MM.1S (cell line): ENCODE measurements around the gene ABTB2.

Experiments
- DNase-seq: peaks from one replicate; pipeline ENCODE4 v3.0.0-alpha.2; 2015
- H2AFZ ChIP-seq: fragments of 300-600 bp; sonication (generic); 2 replicates; pipeline ENCODE4 v1.6.0; 2016; ENCODE audit warnings: antibody characterized with exemption, low read length
- H3F3A ChIP-seq: fragments of 300-600 bp; sonication (generic); 2 replicates; pipeline ENCODE4 v1.6.1; 2016; ENCODE audit warnings: mild to moderate bottlenecking, antibody characterized with exemption, low read length, moderate library complexity, mixed read lengths; ENCODE audit not compliant: insufficient read depth
- H3K27ac ChIP-seq: fragments of 300-600 bp; sonication (generic); 2 replicates; pipeline ENCODE4 v1.5.1; 2016; ENCODE audit warnings: mild to moderate bottlenecking, low read length
- H3K27me3 ChIP-seq: fragments of 300-600 bp; sonication (generic); replicated peaks from 2 replicates; pipeline ENCODE4 v1.6.0; 2016; ENCODE audit warnings: low read length; ENCODE audit not compliant: insufficient read depth
- H3K36me3 ChIP-seq: fragments of 300-600 bp; sonication (generic); replicated peaks from 2 replicates; pipeline ENCODE4 v1.6.1; 2016; ENCODE audit warnings: mild to moderate bottlenecking, low read length, mixed read lengths; ENCODE audit not compliant: insufficient read depth
- H3K4me1 ChIP-seq: fragments of 300-600 bp; sonication (generic); 2 replicates; pipeline ENCODE4 v1.6.1; 2016; ENCODE audit warnings: low read length, mixed read lengths
- H3K4me2 ChIP-seq: fragments of 300-600 bp; sonication (generic); 2 replicates; pipeline ENCODE4 v1.6.0; 2016; ENCODE audit warnings: low read depth, low read length
- H3K4me3 ChIP-seq: fragments of 300-600 bp; sonication (generic); 2 replicates; pipeline ENCODE4 v1.5.1; 2016; ENCODE audit warnings: low read length, mixed read lengths
- H3K79me2 ChIP-seq: fragments of 300-600 bp; sonication (generic); 2 replicates; pipeline ENCODE4 v1.6.1; 2016; ENCODE audit warnings: mixed run types, low read length, mixed read lengths
- H3K9ac ChIP-seq: fragments of 300-600 bp; sonication (generic); 2 replicates; pipeline ENCODE4 v1.6.1; 2016; ENCODE audit warnings: low read length, mixed read lengths
- H3K9me2 ChIP-seq: fragments of 300-600 bp; sonication (generic); replicated peaks from 2 replicates; pipeline ENCODE4 v1.6.1; 2016; ENCODE audit warnings: mild to moderate bottlenecking, low read length, mixed read lengths; ENCODE audit not compliant: insufficient read depth
- H3K9me3 ChIP-seq: fragments of 300-600 bp; sonication (generic); replicated peaks from 2 replicates; pipeline ENCODE4 v1.6.1; 2016; ENCODE audit warnings: mild to moderate bottlenecking, low read length, mixed read lengths; ENCODE audit not compliant: insufficient read depth
- H4K20me1 ChIP-seq: fragments of 300-600 bp; sonication (generic); 2 replicates; pipeline ENCODE4 v1.6.1; 2016; ENCODE audit warnings: mild to moderate bottlenecking, low read length, moderate library complexity, mixed read lengths; ENCODE audit not compliant: insufficient read depth
- EZH2 ChIP-seq: fragments of 300-600 bp; sonication (generic); optimal IDR thresholded peaks from 2 replicates; pipeline ENCODE3; 2017; ENCODE audit warnings: low read depth, mild to moderate bottlenecking, antibody characterized with exemption, low read length, mixed read lengths
- EZH2phosphoT487 ChIP-seq: fragments of 300-600 bp; sonication (generic); IDR thresholded peaks from 2 replicates; pipeline ENCODE4 v1.6.1; 2018; ENCODE audit warnings: antibody characterized with exemption, low read length
- TF ChIP-seq, protein P1 (sequence below): fragments of 300-600 bp; sonication (generic); IDR thresholded peaks from 2 replicates; pipeline ENCODE4 v1.5.1; 2016; ENCODE audit warnings: antibody characterized with exemption, low read length, mixed read lengths

Gene ABTB2

DNA sequence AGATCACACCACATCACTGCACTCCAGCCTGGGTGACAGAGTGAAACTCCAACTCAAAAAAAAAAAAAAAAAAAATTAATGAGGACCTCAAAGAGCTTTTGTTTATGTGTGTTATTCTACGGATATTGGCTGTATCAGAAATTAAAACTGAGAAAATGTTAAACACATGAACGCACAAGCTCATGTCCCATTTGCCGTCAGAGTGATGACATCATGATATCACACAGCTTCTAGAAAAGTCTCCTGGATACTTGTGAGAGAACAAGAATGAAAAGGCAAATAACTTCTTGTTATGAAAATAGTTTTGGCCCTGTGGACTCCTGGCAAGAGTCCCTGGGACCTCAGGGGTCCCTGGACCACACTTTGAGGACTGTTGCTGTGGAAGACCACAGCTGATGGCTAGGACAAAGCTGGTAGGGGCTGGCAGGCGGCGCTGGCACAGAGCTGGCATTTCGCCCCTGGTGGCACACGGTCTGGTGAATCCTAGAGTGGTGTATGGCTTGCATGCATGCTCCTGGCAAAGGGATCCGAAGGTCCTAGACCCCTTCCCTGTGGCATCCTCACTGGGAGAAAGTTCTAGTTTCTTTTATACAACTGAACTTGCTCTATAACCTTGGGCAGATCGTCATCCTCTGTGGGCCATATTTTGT, 178.7 kb downstream of the ABTB2 start:
- DNase-seq = no peak
- peaks cover 13% of the 10 kb centered on the region; the same call in 1 of the 2 replicates for H3K4me1 ChIP-seq
- no peaks in the 10 kb centered on the region for H3K9me2 ChIP-seq
- no peak overlapping the region for H2AFZ ChIP-seq
- 0 out of 2 replicates have a peak, but pooled peaks cover 4% of the 10 kb centered on the region for H3F3A ChIP-seq
- no peaks in the 10 kb centered on the region for H3K27me3 ChIP-seq
- H3K9ac ChIP-seq = no peak overlapping the region
- TF ChIP-seq EZH2 (no peak), EZH2phosphoT487 (no peak)
- TF ChIP-seq, protein P1, sequence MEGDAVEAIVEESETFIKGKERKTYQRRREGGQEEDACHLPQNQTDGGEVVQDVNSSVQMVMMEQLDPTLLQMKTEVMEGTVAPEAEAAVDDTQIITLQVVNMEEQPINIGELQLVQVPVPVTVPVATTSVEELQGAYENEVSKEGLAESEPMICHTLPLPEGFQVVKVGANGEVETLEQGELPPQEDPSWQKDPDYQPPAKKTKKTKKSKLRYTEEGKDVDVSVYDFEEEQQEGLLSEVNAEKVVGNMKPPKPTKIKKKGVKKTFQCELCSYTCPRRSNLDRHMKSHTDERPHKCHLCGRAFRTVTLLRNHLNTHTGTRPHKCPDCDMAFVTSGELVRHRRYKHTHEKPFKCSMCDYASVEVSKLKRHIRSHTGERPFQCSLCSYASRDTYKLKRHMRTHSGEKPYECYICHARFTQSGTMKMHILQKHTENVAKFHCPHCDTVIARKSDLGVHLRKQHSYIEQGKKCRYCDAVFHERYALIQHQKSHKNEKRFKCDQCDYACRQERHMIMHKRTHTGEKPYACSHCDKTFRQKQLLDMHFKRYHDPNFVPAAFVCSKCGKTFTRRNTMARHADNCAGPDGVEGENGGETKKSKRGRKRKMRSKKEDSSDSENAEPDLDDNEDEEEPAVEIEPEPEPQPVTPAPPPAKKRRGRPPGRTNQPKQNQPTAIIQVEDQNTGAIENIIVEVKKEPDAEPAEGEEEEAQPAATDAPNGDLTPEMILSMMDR = no peak
- H3K79me2 ChIP-seq = no peaks in the 10 kb centered on the region
- no peak overlapping the region for H3K4me3 ChIP-seq
- H4K20me1 ChIP-seq = no peaks in the 10 kb centered on the region
- no peak overlapping the region for H3K27ac ChIP-seq
- no peaks in the 10 kb centered on the region for H3K9me3 ChIP-seq
- H3K36me3 ChIP-seq = no peaks in the 10 kb centered on the region
- no peak overlapping the region for H3K4me2 ChIP-seq

DNA sequence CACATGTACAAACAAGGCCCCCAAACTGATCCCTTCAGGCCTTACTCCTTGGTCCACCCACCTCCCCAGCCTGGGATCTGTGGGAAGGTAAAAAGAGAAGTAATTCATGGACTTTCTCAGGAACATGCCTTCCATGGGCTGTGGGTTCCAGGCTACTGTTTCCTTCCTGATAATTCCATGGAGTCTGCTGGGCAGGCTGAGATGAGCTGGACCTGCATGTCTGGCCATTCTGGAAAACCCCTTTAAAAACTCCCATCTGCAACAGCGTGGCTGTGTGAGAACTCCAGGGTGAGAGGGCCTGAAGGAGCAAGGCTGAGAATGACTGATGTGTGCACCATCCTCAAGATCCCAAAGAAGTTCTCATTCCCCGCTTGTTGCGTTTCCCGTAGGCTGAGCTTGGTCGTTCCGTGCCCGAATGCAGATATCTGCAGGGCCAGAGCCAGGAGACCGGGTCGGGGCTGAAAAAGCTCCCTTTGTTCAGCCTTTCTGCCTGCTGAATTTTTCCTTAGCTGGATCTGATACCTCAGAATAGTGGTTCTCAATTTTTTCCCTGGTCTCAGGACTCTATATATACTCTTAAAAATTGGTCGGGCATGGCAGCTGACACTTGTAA, 179.5 kb downstream of the ABTB2 start:
- H4K20me1 ChIP-seq = no peaks in the 10 kb centered on the region
- no peaks in the 10 kb centered on the region for H3K27me3 ChIP-seq

DNA sequence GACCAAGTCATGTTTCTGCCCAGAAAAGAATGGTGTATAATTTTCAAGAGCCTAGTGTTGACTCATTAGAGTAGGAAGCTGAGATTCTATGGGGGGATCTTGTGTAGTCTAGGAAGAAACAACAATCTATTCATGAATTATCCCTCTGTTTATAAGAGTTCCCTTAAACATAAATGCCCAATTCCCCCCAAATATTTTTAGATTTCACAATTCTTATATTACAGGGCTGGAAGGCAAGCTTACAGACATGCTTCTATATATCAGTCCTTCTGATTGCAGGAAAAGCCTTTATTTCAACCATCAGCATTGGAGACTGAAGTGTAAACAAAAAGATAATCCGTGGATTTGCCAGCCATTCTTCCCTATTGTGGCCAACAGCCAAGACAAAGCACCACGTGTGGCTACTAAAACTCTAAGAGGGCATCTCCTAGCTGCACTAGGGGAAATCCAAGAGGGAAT, 181.0 kb downstream of the ABTB2 start:
- Histone ChIP-seq H3K4me1 (peaks cover 16% of the 10 kb centered on the region; the same call in 1 of the 2 replicates), H3F3A (0 out of 2 replicates have a peak, but pooled peaks cover 4% of the 10 kb centered on the region), H3K36me3 (no peaks in the 10 kb centered on the region), H3K27me3 (no peaks in the 10 kb centered on the region), H3K27ac (no peak overlapping the region), H3K4me2 (no peak overlapping the region), H3K4me3 (no peak overlapping the region), H3K9ac (no peak overlapping the region), H3K9me3 (no peaks in the 10 kb centered on the region), H2AFZ (no peak overlapping the region), H4K20me1 (no peaks in the 10 kb centered on the region), H3K79me2 (no peaks in the 10 kb centered on the region), H3K9me2 (no peaks in the 10 kb centered on the region)
- DNase-seq = no peak
- no peak for TF ChIP-seq EZH2
- TF ChIP-seq EZH2phosphoT487 = no peak
- TF ChIP-seq, protein P1 = no peak

More for the DNA sequence above, 179.5 kb downstream of the ABTB2 start:
- TF ChIP-seq EZH2phosphoT487 (no peak), EZH2 (no peak)
- TF ChIP-seq, protein P1 = no peak
- Histone ChIP-seq H3K79me2 (no peaks in the 10 kb centered on the region), H3K9ac (no peak overlapping the region), H3K4me2 (no peak overlapping the region), H3F3A (0 out of 2 replicates have a peak, but pooled peaks cover 4% of the 10 kb centered on the region), H3K27ac (no peak overlapping the region), H3K9me3 (no peaks in the 10 kb centered on the region), H3K9me2 (no peaks in the 10 kb centered on the region), H3K4me1 (peaks cover 16% of the 10 kb centered on the region; the same call in 1 of the 2 replicates), H3K36me3 (no peaks in the 10 kb centered on the region), H2AFZ (no peak overlapping the region), H3K4me3 (no peak overlapping the region)
- DNase-seq = no peak
